Sigmoid colon (tissue), 4 donors: ENCODE results near the gene BCAS3.

Experiments used
- POLR2AphosphoS5 ChIP-seq, 4 donors: sonication (generic); formaldehyde crosslinking; IDR thresholded peaks; one replicate each; pipeline ENCODE4 v1.6.1; 2017; ENCODE audit warnings: antibody characterized with exemption in 4 of 4
- TF ChIP-seq, protein P1 (sequence below), 4 experiments: fragments of 450-650 bp in 3 of 4; fragments of 200-600 bp in 1 of 4; IDR thresholded peaks; one replicate each; pipeline ENCODE4 v1.5.1; 2016 to 2019; ENCODE audit warnings: antibody characterized with exemption in 4 of 4, mild to moderate bottlenecking in 3 of 4, moderate library complexity in 2 of 4

DNA sequence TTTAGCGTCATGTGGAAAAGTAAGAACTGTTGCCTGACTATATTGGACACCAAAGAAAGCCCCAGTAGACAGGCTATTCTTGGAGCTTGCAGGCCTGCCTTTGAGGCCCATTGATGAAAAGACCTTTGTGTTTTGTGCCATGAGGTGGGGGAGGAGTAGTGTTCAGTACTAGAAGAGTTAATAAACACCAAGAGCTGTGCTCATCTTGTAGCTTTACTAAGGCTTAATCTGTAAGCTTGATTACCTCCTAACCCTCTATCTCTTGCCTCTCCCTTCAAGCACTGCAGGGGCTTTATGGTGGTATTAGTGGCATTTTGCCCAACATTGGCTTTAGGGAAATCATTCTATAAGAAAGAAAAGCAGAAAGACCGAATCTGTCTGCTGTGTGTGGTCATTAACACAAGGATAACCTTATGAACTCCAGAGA lies 501.7 kb downstream of the BCAS3 start:
- no peak for TF ChIP-seq POLR2AphosphoS5 (IDR thresholded peaks at IDR 0.05)
- TF ChIP-seq, protein P1, sequence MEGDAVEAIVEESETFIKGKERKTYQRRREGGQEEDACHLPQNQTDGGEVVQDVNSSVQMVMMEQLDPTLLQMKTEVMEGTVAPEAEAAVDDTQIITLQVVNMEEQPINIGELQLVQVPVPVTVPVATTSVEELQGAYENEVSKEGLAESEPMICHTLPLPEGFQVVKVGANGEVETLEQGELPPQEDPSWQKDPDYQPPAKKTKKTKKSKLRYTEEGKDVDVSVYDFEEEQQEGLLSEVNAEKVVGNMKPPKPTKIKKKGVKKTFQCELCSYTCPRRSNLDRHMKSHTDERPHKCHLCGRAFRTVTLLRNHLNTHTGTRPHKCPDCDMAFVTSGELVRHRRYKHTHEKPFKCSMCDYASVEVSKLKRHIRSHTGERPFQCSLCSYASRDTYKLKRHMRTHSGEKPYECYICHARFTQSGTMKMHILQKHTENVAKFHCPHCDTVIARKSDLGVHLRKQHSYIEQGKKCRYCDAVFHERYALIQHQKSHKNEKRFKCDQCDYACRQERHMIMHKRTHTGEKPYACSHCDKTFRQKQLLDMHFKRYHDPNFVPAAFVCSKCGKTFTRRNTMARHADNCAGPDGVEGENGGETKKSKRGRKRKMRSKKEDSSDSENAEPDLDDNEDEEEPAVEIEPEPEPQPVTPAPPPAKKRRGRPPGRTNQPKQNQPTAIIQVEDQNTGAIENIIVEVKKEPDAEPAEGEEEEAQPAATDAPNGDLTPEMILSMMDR (IDR thresholded peaks at IDR 0.05), result no peak
